GM12878 (cell line): ENCODE results near the gene TUBA3E. TPM values are rescaled to one million over a fixed set of nuclear protein-coding genes. Genes with fewer than 3 reads are reported as not detected.
A peak's percentile ranks its signal among the peaks of the same experiment; 100 is the strongest.
"Not testable (repeated sequence)": the region's sequence is repeated elsewhere in the genome, so short reads cannot be mapped to it uniquely, and the experiment has no call there.

ENCODE experiments used
- ATAC-seq: fragments of 200-7000 bp; cut with Tn5 transposase; 3 replicates; pipeline ENCODE4 v1.9.1; 2020; ENCODE audit warnings: mild to moderate bottlenecking, moderate library complexity
- BruUV-seq: library from RNA; stranded (reverse); fragments of 400-500 nt; replicated peaks from 2 replicates; lab custom pipeline; 2021; lab: Mats Ljungman, UMichigan
- CTCF ChIA-PET: fragments of 300-600 bp; sonication (Branson Sonifier 250); formaldehyde crosslinking; extraction: SDS; loops from one replicate; lab custom pipeline; 2021; ENCODE audit warnings: inconsistent platforms; lab: Yijun Ruan, JAX
- POLR2A ChIA-PET: fragments of 350-600 bp; formaldehyde crosslinking; extraction: SDS; loops from one replicate; lab custom pipeline; 2021; ENCODE audit warnings: inconsistent platforms; lab: Charles Lee
- RAD21 ChIA-PET: fragments of 300-600 bp; sonication (Branson Sonifier 250); formaldehyde crosslinking; loops from one replicate; lab custom pipeline; 2023; ENCODE audit warnings: antibody characterized with exemption; ENCODE audit not compliant: unreplicated experiment; lab: Charles Lee
- SMC1A ChIA-PET: fragments of 300-600 bp; sonication (Branson Sonifier 250); formaldehyde crosslinking; loops from one replicate; lab custom pipeline; 2023; ENCODE audit not compliant: unreplicated experiment, uncharacterized antibody; lab: Charles Lee
- DNase-seq: peaks from one replicate; pipeline ENCODE4 v3.0.0-alpha.2; 2011; ENCODE audit warnings: low read depth, low spot score
- FAIRE-seq: peaks from 3 replicates; lab custom pipeline; 2011; peaks lifted over from hg19 to GRCh38; lab: Jason Lieb, UNC
- H2AFZ ChIP-seq: 2 replicates; pipeline ENCODE4 v1.6.0; 2011; ENCODE audit warnings: low read depth, low read length, control low read depth; ENCODE audit not compliant: control insufficient read depth
- H3K27ac ChIP-seq: 2 replicates; pipeline ENCODE4 v1.5.1; 2011; ENCODE audit warnings: control low read depth; ENCODE audit not compliant: control insufficient read depth, insufficient read depth
- H3K27me3 ChIP-seq, 2 experiments: replicated peaks in 1 of 2; 2 replicates each; pipeline versions ENCODE4 v1.6.0 to v1.6.1; 2011; ENCODE audit warnings: low read length in 1 of 2; ENCODE audit not compliant: control insufficient read depth in 2 of 2, insufficient read depth in 2 of 2
- H3K36me3 ChIP-seq, 2 experiments: 2 replicates each; pipeline ENCODE4 v1.5.1; 2011; ENCODE audit warnings: low read length in 1 of 2; ENCODE audit not compliant: control insufficient read depth in 2 of 2, insufficient read depth in 2 of 2
- H3K4me1 ChIP-seq: 2 replicates; pipeline ENCODE4 v1.6.1; 2011; ENCODE audit warnings: mild to moderate bottlenecking, low read length, moderate library complexity, mixed read lengths; ENCODE audit not compliant: control insufficient read depth, insufficient read depth
- H3K4me2 ChIP-seq: 2 replicates; pipeline ENCODE4 v1.6.0; 2011; ENCODE audit warnings: control low read depth; ENCODE audit not compliant: control insufficient read depth, insufficient read depth
- H3K4me3 ChIP-seq: fragments of 200-600 bp; sonication (generic); 2 replicates; pipeline ENCODE4 v1.5.1; 2016
- H3K79me2 ChIP-seq: 2 replicates; pipeline ENCODE4 v1.6.0; 2011; ENCODE audit warnings: low read length; ENCODE audit not compliant: control insufficient read depth, insufficient read depth
- H3K9ac ChIP-seq: 2 replicates; pipeline ENCODE4 v1.8.0; 2011; ENCODE audit warnings: low read length, control low read depth, mixed read lengths; ENCODE audit not compliant: control insufficient read depth, insufficient read depth
- H3K9me3 ChIP-seq: replicated peaks from 3 replicates; pipeline ENCODE4 v1.5.1; 2011; ENCODE audit warnings: mild to moderate bottlenecking, low read length; ENCODE audit not compliant: control insufficient read depth, insufficient read depth
- H4K20me1 ChIP-seq: 2 replicates; pipeline ENCODE4 v1.6.0; 2011; ENCODE audit not compliant: control insufficient read depth, insufficient read depth
- CBX3 ChIP-seq: fragments of 200-600 bp; sonication (generic); IDR thresholded peaks from 2 replicates; pipeline ENCODE4 v1.6.1; 2016; ENCODE audit warnings: low read depth, borderline replicate concordance
- GABPA ChIP-seq: IDR thresholded peaks from 2 replicates; pipeline ENCODE4 v1.6.1; 2014; ENCODE audit warnings: antibody characterized with exemption, low read depth, mild to moderate bottlenecking, inconsistent platforms
- IKZF2 ChIP-seq, 2 experiments: fragments of 450-650 bp; IDR thresholded peaks; 2 replicates each; pipeline ENCODE4 v1.6.1; 2017; ENCODE audit warnings: mild to moderate bottlenecking in 2 of 2, moderate library complexity in 2 of 2
- JUND ChIP-seq: IDR thresholded peaks from 2 replicates; pipeline ENCODE4 v1.6.1; 2012; ENCODE audit warnings: low read depth, mild to moderate bottlenecking, low read length, improper control_type of control experiment, moderate library complexity
- MTA3 ChIP-seq: IDR thresholded peaks from 2 replicates; pipeline ENCODE4 v1.6.1; 2012; ENCODE audit warnings: low read length, inconsistent platforms, borderline replicate concordance
- MYC ChIP-seq: IDR thresholded peaks from 2 replicates; pipeline ENCODE4 v1.6.1; 2011; ENCODE audit warnings: mild to moderate bottlenecking, low read length, moderate library complexity, inconsistent platforms; ENCODE audit not compliant: insufficient read depth, insufficient replicate concordance, insufficient read length, severe bottlenecking
- NFXL1 ChIP-seq: fragments of 450-650 bp; IDR thresholded peaks from 2 replicates; pipeline ENCODE4 v1.6.1; 2017; ENCODE audit warnings: antibody characterized with exemption, mild to moderate bottlenecking, borderline replicate concordance
- RAD21 ChIP-seq: IDR thresholded peaks from 2 replicates; pipeline ENCODE4 v1.6.1; 2011; ENCODE audit warnings: mild to moderate bottlenecking, low read depth, low read length, moderate library complexity; ENCODE audit not compliant: insufficient read depth
- RBBP5 ChIP-seq: fragments of 200-600 bp; sonication (generic); conservative IDR thresholded peaks from 2 replicates; pipeline ENCODE4 v1.6.1; 2016
- SMC3 ChIP-seq: IDR thresholded peaks from 2 replicates; pipeline ENCODE4 v1.6.1; 2011; ENCODE audit warnings: low read length, improper control_type of control experiment, borderline replicate concordance
- SRF ChIP-seq, 2 experiments: IDR thresholded peaks; 2 replicates each; pipeline ENCODE4 v1.6.1; 2011; ENCODE audit warnings: low read depth in 2 of 2, low read length in 2 of 2, mild to moderate bottlenecking in 1 of 2, moderate library complexity in 1 of 2
- TBL1XR1 ChIP-seq: IDR thresholded peaks from 2 replicates; pipeline ENCODE4 v1.6.1; 2012; ENCODE audit warnings: low read depth, low read length, improper control_type of control experiment
- ZBED1 ChIP-seq: IDR thresholded peaks from 2 replicates; pipeline ENCODE4 v1.6.1; 2016; ENCODE audit warnings: borderline replicate concordance
- WGBS: methylation state at CpG from one replicate; pipeline ENCODE4 v1.1.6; 2016; ENCODE audit warnings: low lambda C conversion rate; ENCODE audit not compliant: insufficient replicate concordance, insufficient coverage; ENCODE audit errors: missing lambda C conversion rate; 5-methylcytosine and 5-hydroxymethylcytosine counted together
- in situ Hi-C: fragments of 300-500 bp; cut with MboI; formaldehyde crosslinking; loops from 9 replicates; pipeline ENCODE4 v1.14.3; 2018; ENCODE audit warnings: mixed read lengths
- intact Hi-C: fragments of 100-400 bp; cut with micrococcal nuclease; formaldehyde crosslinking; loops from one replicate; pipeline ENCODE4 v1.14.2; 2022; ENCODE audit not compliant: unreplicated experiment
- polyA plus RNA-seq, 11 experiments: library from polyadenylated mRNA; depleted of rRNA in 4 of 11; unstranded in 6 of 11; stranded (reverse) in 5 of 11; fragments of >200 nt; fragmentation: Nextera tagmentation in 4 of 11; fragmentation: Illumina TruSeq in 1 of 11; extraction: Ambion mirVana in 4 of 11; extraction: Trizol in 1 of 11; gene quantifications; 1 replicate in 1 of 11; 2 replicates in 10 of 11; pipeline versions ENCODE4 v1.2.1 to v1.2.3, GENCODE V29; 2011 to 2016; ENCODE audit warnings: inconsistent platforms in 2 of 11, missing spikeins in 2 of 11, low read depth in 1 of 11
- total RNA-seq, 4 experiments: library from RNA; depleted of rRNA in 3 of 4; stranded (reverse); fragments of >200 nt in 3 of 4; fragmentation: Illumina TruSeq in 1 of 4; extraction: Trizol in 1 of 4; gene quantifications; 2 replicates each; pipeline versions ENCODE4 v1.2.1 to v1.2.3, GENCODE V29; 2013 to 2021

TUBA3E gene
- total and polyA plus RNA-seq, 10 of the 15 experiments (the other 5 are each of a cell fraction or from before 2014, with no cell fraction given), result not detected

GRCh38 chr2:130169896-130170295 lies 28.3 kb downstream of the TUBA3E start:
- FAIRE-seq (no peak), DNase-seq (no peak)
- Histone ChIP-seq H3K4me3 (no peak overlapping the region), H3K4me2 (no peak overlapping the region), H3K79me2 (no peaks in the 10 kb centered on the region; the same call in 1 of the 2 replicates), H3K9me3 (no peaks in the 10 kb centered on the region), H2AFZ (no peak overlapping the region), H3K4me1 (no peaks in the 10 kb centered on the region)
- SMC1A ChIA-PET, result no interaction called here
- CTCF ChIA-PET, result interaction anchor here (1.2 to 1.6 kb wide), 2 partner anchors 161 to 163 kb away, joined by 3 read pairs; no protein-coding TSS in a partner anchor
- POLR2A ChIA-PET, result no interaction called here
- TF ChIP-seq GABPA, result no peak
- no peak for TF ChIP-seq MTA3
- TF ChIP-seq ZBED1, result no peak
- no peak for TF ChIP-seq JUND
- TF ChIP-seq SMC3, result no peak
- no peak for TF ChIP-seq NFXL1
- TF ChIP-seq IKZF2 (IDR thresholded peaks at IDR 0.05), result no peak
- TF ChIP-seq CBX3, result no peak
- TF ChIP-seq RBBP5, result no peak
- no peak for TF ChIP-seq TBL1XR1
- TF ChIP-seq SRF (IDR thresholded peaks at IDR 0.05; ENCODE audit: low read depth in 2 of 2, low read length in 2 of 2), result no peak
- no peak for TF ChIP-seq MYC
- TF ChIP-seq RAD21, result no peak
- TF ChIP-seq, all 136 proteins: peak for 0
- no peaks in the 10 kb centered on the region for H4K20me1 ChIP-seq
- no peak overlapping the region for H3K9ac ChIP-seq
- in situ Hi-C loops, result no loop called here
- RAD21 ChIA-PET, result no interaction called here
- BruUV-seq, result no TSS peak
- intact Hi-C loops, result no loop called here
- H3K27me3 ChIP-seq, result no peaks in the 10 kb centered on the region
- H3K36me3 ChIP-seq, result peaks cover 11 to 16% of the 10 kb centered on the region in 2 experiments
- ATAC-seq, result no peak
- WGBS, result 95% methylated on average over 7 of the region's 7 CpGs
- no peak overlapping the region for H3K27ac ChIP-seq

- peaks cover 14 to 16% of the 10 kb centered on the region in 2 experiments for H3K36me3 ChIP-seq
- 70% methylated on average over 3 of the region's 3 CpGs for WGBS
- H3K9ac ChIP-seq, H3K4me3 ChIP-seq, DNase-seq, ATAC-seq, H3K79me2 ChIP-seq, H2AFZ ChIP-seq, H3K9me3 ChIP-seq, BruUV-seq, intact Hi-C loops, H3K27ac ChIP-seq, in situ Hi-C loops, H4K20me1 ChIP-seq, H3K4me2 ChIP-seq, H3K27me3 ChIP-seq, RAD21 ChIA-PET, H3K4me1 ChIP-seq: not testable (repeated sequence)
- FAIRE-seq, result peak; percentile 41
- POLR2A ChIA-PET, result interaction anchor here (0.7 kb wide), 3 partner anchors 17 to 731 kb away, joined by 4 to 5 read pairs (median 5); no protein-coding TSS in a partner anchor
- SMC1A ChIA-PET, result interaction anchor here (0.6 kb wide), 1 partner anchor 382 kb away, joined by 3 read pairs; no protein-coding TSS in a partner anchor
- CTCF ChIA-PET, result interaction anchor here (1.2 kb wide), 1 partner anchor 163 kb away, joined by 3 read pairs; no protein-coding TSS in a partner anchor
These were observed 29.1 kb downstream of the TUBA3E start for GRCh38 chr2:130169163-130169562.

GRCh38 chr2:130166611-130167010 lies 31.6 kb downstream of the TUBA3E start:
- FAIRE-seq, H2AFZ ChIP-seq, H3K79me2 ChIP-seq, H3K27me3 ChIP-seq, BruUV-seq, CTCF ChIA-PET, DNase-seq, POLR2A ChIA-PET, H3K4me1 ChIP-seq, intact Hi-C loops, H3K27ac ChIP-seq, H3K4me2 ChIP-seq, H3K9ac ChIP-seq, H3K4me3 ChIP-seq, SMC1A ChIA-PET, ATAC-seq, RAD21 ChIA-PET, in situ Hi-C loops, H4K20me1 ChIP-seq, H3K9me3 ChIP-seq: not testable (repeated sequence)
- 74% methylated on average over 3 of the region's 3 CpGs for WGBS
- H3K36me3 ChIP-seq, result peaks cover 11 to 16% of the 10 kb centered on the region in 2 experiments
